GM12878 (cell line): Measurements from ENCODE around the gene PSMB3. TPM values are rescaled to one million over a fixed set of nuclear protein-coding genes. Genes with fewer than 3 reads are reported as not detected.

Source experiments
- ATAC-seq: fragments of 200-7000 bp; cut with Tn5 transposase; 3 replicates; pipeline ENCODE4 v1.9.1; 2020; ENCODE audit warnings: mild to moderate bottlenecking, moderate library complexity
- BruUV-seq: library from RNA; stranded (reverse); fragments of 400-500 nt; replicated peaks from 2 replicates; lab custom pipeline; 2021; lab: Mats Ljungman, UMichigan
- CTCF ChIA-PET: fragments of 300-600 bp; sonication (Branson Sonifier 250); formaldehyde crosslinking; extraction: SDS; loops from one replicate; lab custom pipeline; 2021; ENCODE audit warnings: inconsistent platforms; lab: Yijun Ruan, JAX
- POLR2A ChIA-PET: fragments of 350-600 bp; formaldehyde crosslinking; extraction: SDS; loops from one replicate; lab custom pipeline; 2021; ENCODE audit warnings: inconsistent platforms; lab: Charles Lee
- RAD21 ChIA-PET: fragments of 300-600 bp; sonication (Branson Sonifier 250); formaldehyde crosslinking; loops from one replicate; lab custom pipeline; 2023; ENCODE audit warnings: antibody characterized with exemption; ENCODE audit not compliant: unreplicated experiment; lab: Charles Lee
- SMC1A ChIA-PET: fragments of 300-600 bp; sonication (Branson Sonifier 250); formaldehyde crosslinking; loops from one replicate; lab custom pipeline; 2023; ENCODE audit not compliant: unreplicated experiment, uncharacterized antibody; lab: Charles Lee
- DNase-seq: peaks from one replicate; pipeline ENCODE4 v3.0.0-alpha.2; 2011; ENCODE audit warnings: low read depth, low spot score
- FAIRE-seq: peaks from 3 replicates; lab custom pipeline; 2011; peaks lifted over from hg19 to GRCh38; lab: Jason Lieb, UNC
- H2AFZ ChIP-seq: 2 replicates; pipeline ENCODE4 v1.6.0; 2011; ENCODE audit warnings: low read depth, low read length, control low read depth; ENCODE audit not compliant: control insufficient read depth
- H3K27ac ChIP-seq: 2 replicates; pipeline ENCODE4 v1.5.1; 2011; ENCODE audit warnings: control low read depth; ENCODE audit not compliant: control insufficient read depth, insufficient read depth
- H3K27me3 ChIP-seq, 2 experiments: replicated peaks in 1 of 2; 2 replicates each; pipeline versions ENCODE4 v1.6.0 to v1.6.1; 2011; ENCODE audit warnings: low read length in 1 of 2; ENCODE audit not compliant: control insufficient read depth in 2 of 2, insufficient read depth in 2 of 2
- H3K36me3 ChIP-seq, 2 experiments: 2 replicates each; pipeline ENCODE4 v1.5.1; 2011; ENCODE audit warnings: low read length in 1 of 2; ENCODE audit not compliant: control insufficient read depth in 2 of 2, insufficient read depth in 2 of 2
- H3K4me1 ChIP-seq: 2 replicates; pipeline ENCODE4 v1.6.1; 2011; ENCODE audit warnings: mild to moderate bottlenecking, low read length, moderate library complexity, mixed read lengths; ENCODE audit not compliant: control insufficient read depth, insufficient read depth
- H3K4me2 ChIP-seq: 2 replicates; pipeline ENCODE4 v1.6.0; 2011; ENCODE audit warnings: control low read depth; ENCODE audit not compliant: control insufficient read depth, insufficient read depth
- H3K4me3 ChIP-seq: fragments of 200-600 bp; sonication (generic); 2 replicates; pipeline ENCODE4 v1.5.1; 2016
- H3K79me2 ChIP-seq: 2 replicates; pipeline ENCODE4 v1.6.0; 2011; ENCODE audit warnings: low read length; ENCODE audit not compliant: control insufficient read depth, insufficient read depth
- H3K9ac ChIP-seq: 2 replicates; pipeline ENCODE4 v1.8.0; 2011; ENCODE audit warnings: low read length, control low read depth, mixed read lengths; ENCODE audit not compliant: control insufficient read depth, insufficient read depth
- H3K9me3 ChIP-seq: replicated peaks from 3 replicates; pipeline ENCODE4 v1.5.1; 2011; ENCODE audit warnings: mild to moderate bottlenecking, low read length; ENCODE audit not compliant: control insufficient read depth, insufficient read depth
- H4K20me1 ChIP-seq: 2 replicates; pipeline ENCODE4 v1.6.0; 2011; ENCODE audit not compliant: control insufficient read depth, insufficient read depth
- BACH1 ChIP-seq: fragments of 450-650 bp; IDR thresholded peaks from 2 replicates; pipeline ENCODE4 v1.6.1; 2017; ENCODE audit warnings: mild to moderate bottlenecking, borderline replicate concordance
- CBX5 ChIP-seq: sonication (generic); IDR thresholded peaks from 2 replicates; pipeline ENCODE4 v1.6.1; 2016; ENCODE audit warnings: low read depth, moderate library complexity, mild to moderate bottlenecking, inconsistent platforms
- CHD1 ChIP-seq: IDR thresholded peaks from 2 replicates; pipeline ENCODE4 v1.6.1; 2012; ENCODE audit warnings: low read depth, low read length, improper control_type of control experiment
- GATAD2B ChIP-seq: fragments of 450-650 bp; conservative IDR thresholded peaks from 2 replicates; pipeline ENCODE4 v1.6.1; 2017; ENCODE audit warnings: low read depth, mild to moderate bottlenecking, moderate library complexity
- IKZF2 ChIP-seq, 2 experiments: fragments of 450-650 bp; IDR thresholded peaks; 2 replicates each; pipeline ENCODE4 v1.6.1; 2017; ENCODE audit warnings: mild to moderate bottlenecking in 2 of 2, moderate library complexity in 2 of 2
- KAT2A ChIP-seq: conservative IDR thresholded peaks from 2 replicates; pipeline ENCODE4 v1.6.1; 2011; ENCODE audit warnings: low read depth, low read length; ENCODE audit not compliant: control insufficient read depth
- NBN ChIP-seq: fragments of 450-650 bp; IDR thresholded peaks from 2 replicates; pipeline ENCODE4 v1.6.1; 2016
- NFYB ChIP-seq: IDR thresholded peaks from 2 replicates; pipeline ENCODE4 v1.6.1; 2011; ENCODE audit warnings: low read depth, mild to moderate bottlenecking, low read length, improper control_type of control experiment, moderate library complexity; ENCODE audit not compliant: insufficient read depth
- POLR2A ChIP-seq: IDR thresholded peaks from 2 replicates; pipeline ENCODE4 v1.6.1; 2011; ENCODE audit warnings: low read depth, mild to moderate bottlenecking, low read length
- RAD51 ChIP-seq: fragments of 450-650 bp; IDR thresholded peaks from 2 replicates; pipeline ENCODE4 v1.6.1; 2016; ENCODE audit warnings: moderate library complexity, mild to moderate bottlenecking, inconsistent platforms
- SREBF1 ChIP-seq: IDR thresholded peaks from 2 replicates; pipeline ENCODE4 v1.6.1; 2012; ENCODE audit warnings: mild to moderate bottlenecking, low read length
- WGBS: methylation state at CpG from one replicate; pipeline ENCODE4 v1.1.6; 2016; ENCODE audit warnings: low lambda C conversion rate; ENCODE audit not compliant: insufficient replicate concordance, insufficient coverage; ENCODE audit errors: missing lambda C conversion rate; 5-methylcytosine and 5-hydroxymethylcytosine counted together
- in situ Hi-C: fragments of 300-500 bp; cut with MboI; formaldehyde crosslinking; loops from 9 replicates; pipeline ENCODE4 v1.14.3; 2018; ENCODE audit warnings: mixed read lengths
- intact Hi-C: fragments of 100-400 bp; cut with micrococcal nuclease; formaldehyde crosslinking; loops from one replicate; pipeline ENCODE4 v1.14.2; 2022; ENCODE audit not compliant: unreplicated experiment
- polyA plus RNA-seq, 11 experiments: library from polyadenylated mRNA; depleted of rRNA in 4 of 11; unstranded in 6 of 11; stranded (reverse) in 5 of 11; fragments of >200 nt; fragmentation: Nextera tagmentation in 4 of 11; fragmentation: Illumina TruSeq in 1 of 11; extraction: Ambion mirVana in 4 of 11; extraction: Trizol in 1 of 11; gene quantifications; 1 replicate in 1 of 11; 2 replicates in 10 of 11; pipeline versions ENCODE4 v1.2.1 to v1.2.3, GENCODE V29; 2011 to 2016; ENCODE audit warnings: inconsistent platforms in 2 of 11, missing spikeins in 2 of 11, low read depth in 1 of 11
- total RNA-seq, 4 experiments: library from RNA; depleted of rRNA in 3 of 4; stranded (reverse); fragments of >200 nt in 3 of 4; fragmentation: Illumina TruSeq in 1 of 4; extraction: Trizol in 1 of 4; gene quantifications; 2 replicates each; pipeline versions ENCODE4 v1.2.1 to v1.2.3, GENCODE V29; 2013 to 2021
- TF ChIP-seq, protein P1 (sequence below): fragments of 450-650 bp; conservative IDR thresholded peaks from 2 replicates; pipeline ENCODE4 v1.6.1; 2017; ENCODE audit warnings: mild to moderate bottlenecking, moderate library complexity
- TF ChIP-seq, protein P2 (sequence below): IDR thresholded peaks from 2 replicates; pipeline ENCODE4 v1.6.1; 2011; ENCODE audit warnings: low read depth, low read length, improper control_type of control experiment, borderline replicate concordance
- TF ChIP-seq, protein P3 (sequence below): IDR thresholded peaks from 2 replicates; pipeline ENCODE4 v1.6.1; 2011; ENCODE audit warnings: borderline replicate concordance, low read depth, mild to moderate bottlenecking, moderate library complexity, mixed read lengths, low read length; ENCODE audit not compliant: insufficient read depth; ENCODE audit errors: extremely low read length
- TF ChIP-seq, protein P4 (sequence below): fragments of 450-650 bp; IDR thresholded peaks from 2 replicates; pipeline ENCODE4 v1.6.1; 2017; ENCODE audit warnings: low read depth, mild to moderate bottlenecking, moderate library complexity

Gene PSMB3
- total and polyA plus RNA-seq, 10 of the 15 experiments (the other 5 are each of a cell fraction or from before 2014, with no cell fraction given): 300 to 2,130 (median 490) TPM

DNA sequence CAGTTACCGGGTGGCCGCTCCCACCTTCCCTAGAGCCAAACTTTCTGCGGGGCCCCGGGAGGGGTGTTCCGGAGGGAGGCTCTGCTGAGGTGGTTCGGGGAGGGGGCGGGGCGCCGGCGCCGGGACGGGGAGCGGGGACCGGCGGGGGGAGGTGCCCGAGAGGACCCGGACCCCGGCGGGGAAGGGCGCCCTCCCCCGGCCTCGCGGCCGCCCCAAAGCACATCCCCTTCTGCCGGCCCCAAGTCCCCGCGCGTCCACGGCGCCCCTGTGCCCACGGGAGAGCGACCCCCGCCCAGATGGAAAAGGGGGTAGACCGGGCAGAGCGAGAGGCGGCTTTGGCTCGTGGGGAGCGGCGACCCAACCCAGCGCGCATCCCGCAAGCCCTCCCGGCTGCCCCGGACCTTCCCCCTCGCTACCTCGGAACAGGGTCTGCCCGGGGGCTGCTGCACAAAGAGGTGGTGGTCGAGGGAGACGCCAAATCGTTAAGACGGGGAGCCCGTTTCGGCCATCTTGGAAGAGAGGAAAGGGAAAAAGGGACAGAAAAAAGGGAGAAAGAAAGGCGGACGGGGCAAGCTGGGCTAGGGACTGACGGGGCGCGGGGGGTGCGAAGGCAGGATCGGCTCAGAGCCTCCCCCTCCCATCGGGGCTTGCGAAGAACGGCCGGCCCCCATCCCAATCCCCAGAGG lies 4.9 kb upstream of the PSMB3 start (continued):
- TF ChIP-seq, protein P1, sequence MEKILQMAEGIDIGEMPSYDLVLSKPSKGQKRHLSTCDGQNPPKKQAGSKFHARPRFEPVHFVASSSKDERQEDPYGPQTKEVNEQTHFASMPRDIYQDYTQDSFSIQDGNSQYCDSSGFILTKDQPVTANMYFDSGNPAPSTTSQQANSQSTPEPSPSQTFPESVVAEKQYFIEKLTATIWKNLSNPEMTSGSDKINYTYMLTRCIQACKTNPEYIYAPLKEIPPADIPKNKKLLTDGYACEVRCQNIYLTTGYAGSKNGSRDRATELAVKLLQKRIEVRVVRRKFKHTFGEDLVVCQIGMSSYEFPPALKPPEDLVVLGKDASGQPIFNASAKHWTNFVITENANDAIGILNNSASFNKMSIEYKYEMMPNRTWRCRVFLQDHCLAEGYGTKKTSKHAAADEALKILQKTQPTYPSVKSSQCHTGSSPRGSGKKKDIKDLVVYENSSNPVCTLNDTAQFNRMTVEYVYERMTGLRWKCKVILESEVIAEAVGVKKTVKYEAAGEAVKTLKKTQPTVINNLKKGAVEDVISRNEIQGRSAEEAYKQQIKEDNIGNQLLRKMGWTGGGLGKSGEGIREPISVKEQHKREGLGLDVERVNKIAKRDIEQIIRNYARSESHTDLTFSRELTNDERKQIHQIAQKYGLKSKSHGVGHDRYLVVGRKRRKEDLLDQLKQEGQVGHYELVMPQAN: peak; percentile 51; the same call in 1 of the 2 replicates
- TF ChIP-seq CBX5 (no peak), POLR2A (peak; percentile 14; the same call in 1 of the 2 replicates), IKZF2 (IDR thresholded peaks at IDR 0.05) (no peak; a peak in 1 of 4 replicates), KAT2A (no peak), BACH1 (peak; percentile 71; the same call in 1 of the 2 replicates)

DNA sequence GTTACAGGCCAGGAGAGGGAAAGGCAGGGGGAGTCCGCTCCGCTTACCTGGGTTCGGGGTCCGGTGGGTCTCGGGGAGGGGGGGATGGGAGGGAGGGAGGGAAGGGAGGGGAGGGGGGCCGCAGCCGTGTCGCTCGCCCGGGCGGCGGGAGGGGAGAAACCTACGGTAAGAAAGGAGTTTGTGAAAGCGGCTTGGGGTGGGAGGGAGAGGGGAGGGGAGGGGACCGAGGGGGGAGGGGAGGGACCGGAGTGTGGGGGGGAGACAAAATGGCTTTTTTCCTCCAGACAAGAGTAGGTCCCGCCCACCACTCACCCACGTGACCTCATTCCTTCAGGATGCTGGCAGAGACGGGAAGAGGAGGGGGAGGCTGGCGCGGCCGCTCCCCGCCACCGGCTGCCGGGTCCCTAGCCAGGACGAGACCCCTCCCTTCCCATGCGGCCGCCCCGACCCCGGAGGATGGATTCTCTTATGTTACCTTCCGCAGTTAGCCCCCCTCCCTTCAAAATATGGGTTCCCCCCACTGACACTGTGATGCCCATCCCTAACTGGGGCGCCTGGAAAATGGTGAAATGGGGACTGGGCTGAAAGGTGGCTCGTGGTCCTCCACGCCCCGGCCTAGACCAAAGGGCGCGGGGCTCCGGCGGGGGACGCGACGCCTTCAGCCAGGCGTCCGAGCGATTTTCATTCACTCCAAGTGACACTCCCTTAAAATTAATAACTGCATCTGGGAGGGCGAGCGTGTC lies 4.2 kb upstream of the PSMB3 start, which contains the start of gene PCGF2:
TSS of gene PCGF2 (minus strand) at position 188 of the 743 bp plus-strand sequence. CDS start 7,934 bp downstream, outside the sequence.
- intact Hi-C loops: no loop called here
- in situ Hi-C loops: no loop called here
- BruUV-seq: no TSS peak
- Histone ChIP-seq H2AFZ (peak within 1 kb of the TSS; percentile 55), H3K4me1 (peaks cover 35% of the 10 kb centered on the region), H3K27ac (peak within 1 kb of the TSS; percentile 76), H3K9ac (peak within 1 kb of the TSS; percentile 77), H3K36me3 (no peaks in the 10 kb centered on the region), H3K79me2 (peaks cover 45% of the 10 kb centered on the region), H4K20me1 (no peaks in the 10 kb centered on the region), H3K4me3 (peak within 1 kb of the TSS; percentile 95), H3K4me2 (peak within 1 kb of the TSS; percentile 96), H3K27me3 (no peaks in the 10 kb centered on the region; a peak in 1 of 4 replicates), H3K9me3 (no peaks in the 10 kb centered on the region)
- no peak for DNase-seq
- no peak for ATAC-seq
- no peak for FAIRE-seq
- POLR2A ChIA-PET: no interaction called here
- SMC1A ChIA-PET: no interaction called here
- 22% methylated on average over 30 of the region's 47 CpGs for whole genome bisulfite sequencing
- CTCF ChIA-PET: interaction anchor here (0.7 to 2.3 kb wide), 2 partner anchors 13 to 17 kb away, joined by 5 to 11 read pairs; partner anchors contain the start of gene CISD3
- RAD21 ChIA-PET: no interaction called here
- TF ChIP-seq NFYB: no peak
- TF ChIP-seq SREBF1: no peak
- TF ChIP-seq, protein P2, sequence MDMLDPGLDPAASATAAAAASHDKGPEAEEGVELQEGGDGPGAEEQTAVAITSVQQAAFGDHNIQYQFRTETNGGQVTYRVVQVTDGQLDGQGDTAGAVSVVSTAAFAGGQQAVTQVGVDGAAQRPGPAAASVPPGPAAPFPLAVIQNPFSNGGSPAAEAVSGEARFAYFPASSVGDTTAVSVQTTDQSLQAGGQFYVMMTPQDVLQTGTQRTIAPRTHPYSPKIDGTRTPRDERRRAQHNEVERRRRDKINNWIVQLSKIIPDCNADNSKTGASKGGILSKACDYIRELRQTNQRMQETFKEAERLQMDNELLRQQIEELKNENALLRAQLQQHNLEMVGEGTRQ: peak; percentile 62
- TF ChIP-seq IKZF2 (IDR thresholded peaks at IDR 0.05): peak; percentile 43 to 52; a peak in 3 of 4 replicates
- TF ChIP-seq CHD1: no peak
- TF ChIP-seq NBN: peak; percentile 16; the same call in 1 of the 2 replicates
- TF ChIP-seq, protein P3, sequence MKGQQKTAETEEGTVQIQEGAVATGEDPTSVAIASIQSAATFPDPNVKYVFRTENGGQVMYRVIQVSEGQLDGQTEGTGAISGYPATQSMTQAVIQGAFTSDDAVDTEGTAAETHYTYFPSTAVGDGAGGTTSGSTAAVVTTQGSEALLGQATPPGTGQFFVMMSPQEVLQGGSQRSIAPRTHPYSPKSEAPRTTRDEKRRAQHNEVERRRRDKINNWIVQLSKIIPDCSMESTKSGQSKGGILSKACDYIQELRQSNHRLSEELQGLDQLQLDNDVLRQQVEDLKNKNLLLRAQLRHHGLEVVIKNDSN: peak; percentile 85
- TF ChIP-seq, protein P4, sequence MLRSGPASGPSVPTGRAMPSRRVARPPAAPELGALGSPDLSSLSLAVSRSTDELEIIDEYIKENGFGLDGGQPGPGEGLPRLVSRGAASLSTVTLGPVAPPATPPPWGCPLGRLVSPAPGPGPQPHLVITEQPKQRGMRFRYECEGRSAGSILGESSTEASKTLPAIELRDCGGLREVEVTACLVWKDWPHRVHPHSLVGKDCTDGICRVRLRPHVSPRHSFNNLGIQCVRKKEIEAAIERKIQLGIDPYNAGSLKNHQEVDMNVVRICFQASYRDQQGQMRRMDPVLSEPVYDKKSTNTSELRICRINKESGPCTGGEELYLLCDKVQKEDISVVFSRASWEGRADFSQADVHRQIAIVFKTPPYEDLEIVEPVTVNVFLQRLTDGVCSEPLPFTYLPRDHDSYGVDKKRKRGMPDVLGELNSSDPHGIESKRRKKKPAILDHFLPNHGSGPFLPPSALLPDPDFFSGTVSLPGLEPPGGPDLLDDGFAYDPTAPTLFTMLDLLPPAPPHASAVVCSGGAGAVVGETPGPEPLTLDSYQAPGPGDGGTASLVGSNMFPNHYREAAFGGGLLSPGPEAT: 0 out of 2 replicates have a peak, but pooled peaks have one; percentile 16
- 0 out of 2 replicates have a peak, but pooled peaks have one; percentile 17 for TF ChIP-seq GATAD2B
- TF ChIP-seq RAD51: peak; percentile 89
